GM19372 (cell line): ENCODE results near the gene EVI2B.
"Not testable (repeated sequence)": the region's sequence is repeated elsewhere in the genome, so short reads cannot be mapped to it uniquely, and the experiment has no call there.

Experiments
- ATAC-seq: cut with Tn5 transposase; IDR thresholded peaks from one replicate; pipeline ENCODE4 v1.9.1; 2021; ENCODE audit warnings: mild to moderate bottlenecking, low read depth, moderate library complexity; ENCODE audit not compliant: unreplicated experiment

Gene EVI2B

DNA sequence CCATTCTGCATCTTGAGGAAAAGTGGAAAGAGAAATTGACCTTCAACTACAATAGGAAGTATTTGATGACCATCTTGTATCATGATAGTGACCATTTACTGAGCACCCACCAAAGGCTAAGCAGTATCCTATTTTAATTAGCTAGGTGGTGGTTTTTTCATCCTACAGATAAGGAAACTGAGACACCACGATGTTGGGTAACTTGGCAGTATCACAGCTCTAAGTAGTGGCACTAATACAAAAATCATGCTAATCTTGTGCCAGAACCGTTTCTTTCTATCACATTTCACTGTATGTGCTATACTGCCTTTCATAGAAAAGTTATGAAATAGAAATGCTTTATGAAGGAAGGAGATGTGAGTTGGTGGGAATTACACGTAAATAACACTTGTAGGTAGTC is 2.3 kb downstream of the EVI2B start:
- no peak for ATAC-seq

DNA sequence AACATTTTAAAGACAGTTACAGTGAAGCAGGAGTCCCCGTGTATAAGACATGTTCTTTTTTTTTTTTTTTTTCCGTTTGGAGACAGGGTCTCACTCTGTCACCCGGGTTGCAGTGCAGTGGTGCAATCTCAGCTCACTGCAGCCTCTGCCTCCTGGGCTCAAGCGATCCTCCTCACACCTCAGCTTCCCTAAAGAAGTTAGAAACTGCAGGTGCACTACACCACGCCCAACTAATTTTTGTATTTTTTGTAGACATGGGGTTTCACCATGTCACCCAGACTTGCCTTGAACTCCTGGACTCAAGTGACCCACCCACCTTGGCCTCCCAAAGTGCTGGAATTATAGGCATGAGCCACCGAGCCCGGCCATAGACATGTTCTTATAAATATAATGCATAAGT is 3.0 kb downstream of the EVI2B start:
- no peak for ATAC-seq

DNA sequence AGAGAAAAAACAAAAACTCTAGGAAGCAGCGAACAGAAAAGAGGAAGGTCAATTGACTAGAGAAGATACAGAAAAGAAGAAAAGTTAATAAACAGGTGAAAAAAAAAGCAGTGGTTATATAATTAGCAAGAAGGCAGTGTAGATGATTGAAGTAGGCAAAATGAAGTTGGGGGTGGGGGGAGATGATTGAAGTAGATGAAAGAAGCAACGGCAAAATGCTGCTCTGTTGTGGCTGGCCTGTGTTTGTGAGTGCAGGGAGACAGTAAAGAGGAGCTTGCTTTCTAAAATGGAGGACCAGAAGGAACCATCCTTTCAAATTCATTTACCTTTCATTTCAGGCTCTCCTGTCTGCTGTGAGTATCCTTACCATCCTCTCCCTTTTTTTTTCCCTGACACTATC is 3.6 kb downstream of the EVI2B start:
- no peak for ATAC-seq

DNA sequence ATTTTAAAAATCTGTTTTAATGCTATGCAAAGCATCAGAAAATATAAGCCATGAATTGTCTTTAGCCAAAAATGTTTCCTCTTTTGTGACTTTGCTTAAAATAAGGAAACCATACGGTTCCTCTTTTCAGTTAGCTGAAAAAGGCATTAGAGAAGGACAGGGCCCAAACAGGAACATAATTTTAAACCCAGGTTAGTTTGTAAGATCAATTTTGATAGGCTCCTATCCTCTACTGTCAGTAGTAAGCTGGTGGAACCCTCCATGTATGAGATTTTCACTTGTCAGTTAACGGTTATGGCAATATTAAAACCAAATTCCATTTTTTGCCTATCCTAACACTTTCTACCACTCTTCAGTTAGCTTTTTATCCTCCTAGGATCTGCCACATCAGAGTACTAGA is 4.3 kb downstream of the EVI2B start:
- ATAC-seq: no peak

DNA sequence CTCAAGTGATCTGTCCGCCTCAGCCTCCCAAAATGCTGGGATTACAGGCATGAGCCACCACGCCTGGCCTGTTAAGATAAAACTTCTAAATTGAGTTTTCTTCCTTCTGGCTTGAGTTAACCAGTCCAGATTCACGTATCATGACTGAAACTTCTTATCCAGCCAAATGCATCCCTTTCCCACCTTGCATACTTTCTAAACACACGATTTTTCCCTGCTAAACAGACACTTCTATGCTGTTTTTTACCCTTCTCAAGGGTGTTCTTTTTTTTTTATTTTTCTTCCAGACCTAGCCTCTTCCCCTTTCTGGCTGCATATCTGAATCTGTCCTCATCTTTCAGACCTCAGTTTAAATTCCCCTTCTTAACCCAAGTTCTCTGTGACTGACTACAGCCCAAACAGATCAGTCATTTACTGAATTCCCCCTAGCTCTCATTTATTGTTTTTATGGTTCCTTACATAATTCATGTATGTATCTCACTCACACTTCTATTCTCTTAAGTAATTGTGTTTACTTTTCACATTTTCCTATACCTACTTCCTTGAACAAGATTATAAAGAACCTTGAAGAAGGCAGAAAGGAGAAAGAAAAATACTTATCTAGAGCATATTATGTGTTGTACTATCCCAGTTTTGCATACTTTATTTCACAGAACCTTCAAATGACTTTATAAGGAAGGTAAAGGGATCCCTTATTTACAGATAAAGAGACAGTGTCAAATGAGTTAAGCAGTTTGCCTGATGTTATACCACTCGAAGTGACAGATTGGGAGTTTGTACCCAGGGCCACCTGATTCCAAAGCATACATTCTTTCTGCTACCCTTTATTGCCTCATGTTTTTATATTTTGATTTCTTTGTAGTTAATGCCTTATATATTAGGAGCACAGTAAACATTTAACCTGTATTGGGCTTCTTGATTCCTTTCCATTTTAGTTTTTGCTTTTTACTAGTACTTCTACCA is 5.2 kb downstream of the EVI2B start:
- ATAC-seq: no peak

DNA sequence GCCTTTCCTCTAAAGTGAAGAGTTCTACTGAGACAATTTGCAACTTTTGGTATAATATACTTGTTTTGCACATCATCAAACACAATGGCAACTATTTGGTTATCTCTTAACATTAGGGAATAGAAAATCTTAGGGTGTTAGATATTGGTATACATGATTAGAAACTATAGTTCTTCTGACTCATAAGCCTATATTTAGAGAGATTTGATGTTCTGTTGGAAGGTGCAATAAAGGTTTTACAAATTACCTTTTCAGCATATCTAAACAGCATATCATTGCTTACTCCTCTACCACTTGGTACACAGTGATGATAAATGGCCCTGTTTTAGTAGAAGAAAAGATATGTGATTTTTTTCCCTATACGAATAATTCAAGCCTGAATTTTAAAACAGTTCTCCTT is 6.2 kb downstream of the EVI2B start:
- no peak for ATAC-seq

DNA sequence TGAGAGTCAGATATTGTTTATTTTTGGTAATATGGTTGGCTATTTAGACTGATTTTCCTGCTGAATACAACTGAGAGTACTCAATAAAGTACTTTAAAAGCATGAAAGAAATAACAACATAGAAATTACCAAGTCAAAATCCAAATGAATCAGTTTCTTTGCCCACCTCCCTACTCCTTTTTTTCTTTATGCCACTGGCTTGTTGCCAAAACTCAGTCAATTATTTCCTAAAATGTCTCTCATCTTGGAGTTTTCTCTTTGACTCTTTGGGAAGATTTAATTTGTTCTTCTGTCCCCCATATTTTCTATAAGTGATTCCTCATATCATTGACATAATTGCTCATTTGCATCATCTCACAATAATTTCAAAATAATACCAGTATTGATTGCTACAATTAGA is 14.2 kb downstream of the EVI2B start:
- ATAC-seq: no peak

DNA sequence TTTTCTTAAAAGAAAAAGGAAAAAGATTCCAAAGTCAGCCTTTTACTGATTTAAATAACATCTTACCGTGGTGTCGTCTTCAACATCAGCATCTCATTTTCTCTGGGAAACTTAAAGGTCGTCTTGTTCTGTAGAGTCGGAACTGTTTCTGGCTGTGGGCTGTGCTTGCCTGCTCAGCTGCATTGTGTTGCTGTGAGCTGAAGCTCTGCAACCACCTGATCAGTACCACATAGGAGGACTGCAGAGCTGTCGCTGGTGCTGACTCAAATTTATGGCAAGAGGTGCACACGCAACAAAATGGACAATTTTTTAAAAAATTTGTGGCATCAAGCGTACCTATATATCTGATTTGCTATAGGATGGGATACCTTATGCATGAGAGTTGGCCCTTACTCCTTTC is 16.8 kb downstream of the EVI2B start, which contains the start of gene OMG:
TSS of gene OMG (minus strand) at position 150 of the 400 bp plus-strand sequence. CDS start 908 bp downstream, outside the sequence.
- no peak for ATAC-seq

DNA sequence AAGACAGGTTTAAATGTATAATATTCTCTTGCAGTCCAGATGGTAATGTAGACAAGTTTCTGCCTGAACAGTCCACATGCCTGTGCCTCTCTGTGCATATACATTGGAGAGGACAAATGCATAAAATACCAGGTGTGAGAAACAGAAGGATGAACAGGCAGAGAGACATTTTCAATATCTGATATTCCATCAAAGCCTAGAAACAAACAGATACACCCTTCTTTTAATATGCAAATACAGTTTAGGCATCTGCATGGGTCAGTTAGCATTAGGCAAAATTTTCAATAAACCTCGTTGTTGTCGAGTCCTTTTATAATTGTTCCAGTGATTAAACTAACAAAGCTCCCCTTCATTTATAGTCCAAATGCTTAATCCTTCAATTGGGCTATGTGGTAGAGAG is 17.7 kb downstream of the EVI2B start:
- no peak for ATAC-seq

DNA sequence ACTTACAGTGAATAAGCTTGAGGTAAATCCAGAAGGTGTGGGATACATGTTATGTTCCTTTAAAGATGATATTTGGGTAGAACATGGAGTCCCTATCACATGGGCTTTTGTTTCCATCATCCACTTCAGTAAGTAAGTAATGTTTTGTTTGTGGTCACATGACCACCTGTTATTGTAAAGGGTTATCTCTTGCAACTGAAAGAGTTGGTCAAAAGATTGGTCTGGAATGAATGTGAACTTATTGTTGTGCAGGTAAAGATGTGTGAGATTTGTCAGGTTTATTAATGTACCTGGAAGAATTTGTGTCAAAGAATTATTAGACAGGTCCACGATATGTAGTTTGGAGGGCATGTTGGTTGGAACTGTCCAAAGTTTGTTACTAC is 18.4 kb downstream of the EVI2B start:
- no peak for ATAC-seq

DNA sequence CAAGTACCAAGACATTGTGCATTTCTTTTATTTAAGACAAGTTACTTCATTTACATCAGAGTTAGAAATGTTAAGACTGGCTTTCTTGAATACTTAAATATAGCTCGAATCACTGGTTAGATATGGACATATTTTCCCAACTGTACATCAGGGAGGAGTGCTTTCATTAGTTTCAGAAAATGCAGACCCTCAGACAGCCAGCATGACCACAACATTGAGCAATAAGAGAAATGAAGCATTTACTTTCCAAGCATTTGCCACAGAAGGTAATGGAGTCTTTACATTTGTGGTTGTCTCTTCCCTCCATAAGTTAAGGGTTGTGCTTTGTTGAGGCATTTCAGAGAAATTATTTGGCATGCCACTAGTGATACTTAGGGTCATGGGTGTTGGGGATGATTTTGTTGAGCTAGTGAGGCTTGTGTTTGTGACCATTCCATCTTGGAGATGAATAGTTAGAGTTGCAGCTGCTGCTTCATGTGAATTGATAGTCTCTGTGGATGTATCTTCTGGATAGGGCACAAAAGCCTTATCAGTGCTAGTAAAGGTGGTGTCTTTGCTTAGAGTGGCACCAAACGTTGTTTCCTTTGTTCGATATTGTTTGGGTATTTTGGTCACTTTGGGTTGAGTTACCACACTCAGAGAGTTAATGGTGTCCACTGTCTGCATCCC is 18.9 kb downstream of the EVI2B start:
- no peak for ATAC-seq

DNA sequence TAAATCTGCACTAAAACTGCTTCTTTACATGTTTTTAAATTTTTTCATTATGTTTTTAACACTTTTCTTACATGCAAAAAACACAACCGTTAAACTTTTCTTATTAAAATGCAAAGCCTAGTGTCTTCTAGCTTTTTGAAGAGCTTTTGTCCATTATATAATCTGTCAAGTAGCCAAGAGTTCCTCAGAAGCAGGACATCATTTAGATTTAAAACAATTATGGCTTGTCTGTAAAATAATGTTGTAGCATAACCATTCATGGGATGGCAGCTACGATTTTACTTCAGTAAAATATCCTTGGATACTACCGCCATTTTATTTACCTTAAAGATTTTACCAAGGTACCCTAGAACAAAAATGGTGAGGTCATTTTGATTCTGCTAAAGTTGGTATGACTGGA is 19.6 kb downstream of the EVI2B start:
- ATAC-seq: no peak

DNA sequence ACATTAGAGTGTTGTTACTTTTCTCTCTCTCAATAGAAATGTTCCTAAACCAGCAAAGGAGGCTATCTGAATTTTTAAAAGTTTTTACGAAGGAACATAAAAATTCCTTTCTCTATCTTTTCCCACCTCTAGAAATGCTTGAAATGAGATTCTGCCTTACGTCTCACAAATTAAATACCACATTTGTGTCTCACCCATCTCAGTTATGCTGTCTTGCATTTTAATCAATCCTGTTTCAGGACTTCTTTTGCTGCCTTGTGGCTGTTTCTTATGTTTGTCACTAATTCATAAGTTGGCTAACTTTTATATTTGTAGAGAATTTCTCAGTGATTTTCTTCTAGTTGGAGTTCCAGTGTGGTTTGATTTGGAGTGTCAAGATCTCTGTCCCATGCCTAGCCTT is 20.3 kb downstream of the EVI2B start:
- no peak for ATAC-seq

DNA sequence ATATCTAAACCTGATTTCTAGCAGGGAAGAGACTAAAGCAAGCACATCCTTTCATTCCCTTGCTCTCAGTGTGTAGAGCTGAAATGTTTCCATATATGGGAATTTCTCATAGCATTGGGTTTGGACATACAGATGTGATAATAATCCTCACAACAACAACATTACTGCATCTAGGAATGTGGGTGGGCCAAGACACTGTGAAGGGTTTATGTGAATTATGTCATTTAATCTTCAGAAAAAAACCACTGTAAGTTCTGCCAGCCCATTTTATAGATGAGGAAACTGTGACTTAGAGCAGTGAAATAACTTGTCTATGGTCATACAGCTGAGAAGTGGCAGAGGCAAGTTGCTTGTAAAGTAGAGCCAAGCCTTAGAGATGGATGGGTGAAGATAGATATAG is 22.0 kb downstream of the EVI2B start:
- ATAC-seq: no peak

DNA sequence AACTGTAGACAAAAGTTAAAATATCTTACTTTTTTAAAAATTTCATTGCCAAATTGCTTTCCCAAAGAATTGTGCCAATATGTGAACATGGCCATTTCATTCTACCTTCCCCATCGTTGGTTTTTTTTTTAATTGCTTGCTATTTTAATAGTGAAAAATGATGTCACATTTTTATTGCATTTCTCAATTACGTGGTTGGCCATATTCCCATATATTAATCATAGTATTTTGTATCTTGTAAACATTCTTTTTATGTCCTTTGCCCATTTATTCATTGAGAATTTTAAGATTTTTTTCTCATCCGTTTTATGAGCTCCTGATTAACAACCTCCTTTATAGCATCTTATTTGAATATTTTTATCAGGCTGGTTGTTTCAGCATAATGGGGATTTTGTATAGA is 24.1 kb downstream of the EVI2B start:
- ATAC-seq: no peak

DNA sequence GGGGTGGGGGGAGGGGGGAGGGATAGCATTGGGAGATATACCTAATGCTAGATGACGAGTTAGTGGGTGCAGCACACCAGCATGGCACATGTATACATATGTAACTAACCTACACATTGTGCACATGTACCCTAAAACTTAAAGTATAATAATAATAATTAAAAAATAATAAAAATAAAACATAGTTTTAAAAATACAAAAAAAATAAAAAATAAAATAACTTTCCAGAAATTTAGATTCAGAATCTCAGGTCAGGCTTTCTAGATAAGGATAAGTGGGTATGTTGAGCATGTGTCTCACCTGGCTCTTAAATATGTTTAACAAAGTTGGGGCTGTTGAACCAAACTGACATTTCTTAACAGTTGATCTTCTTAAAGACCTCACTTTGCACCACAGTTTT is 25.9 kb downstream of the EVI2B start:
- ATAC-seq: not testable (repeated sequence)

DNA sequence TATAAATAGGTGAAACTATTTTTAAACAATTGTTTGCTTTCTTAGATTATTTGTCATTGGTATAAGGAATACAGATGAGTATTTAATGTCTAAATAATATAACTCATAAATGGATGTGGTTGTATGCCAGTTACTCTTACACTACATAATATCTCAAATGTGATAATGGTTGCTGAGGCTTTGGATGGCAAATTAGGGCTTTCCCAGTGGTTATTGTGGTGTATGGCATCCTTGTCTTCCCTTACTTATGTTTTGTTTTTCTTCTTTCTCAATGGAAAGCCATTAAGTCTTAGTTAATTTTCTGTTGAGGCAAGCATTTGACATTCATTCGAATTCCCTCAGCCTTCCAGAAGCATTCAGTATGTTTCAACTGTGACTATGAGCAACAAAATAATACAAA is 27.3 kb downstream of the EVI2B start:
- ATAC-seq: no peak

DNA sequence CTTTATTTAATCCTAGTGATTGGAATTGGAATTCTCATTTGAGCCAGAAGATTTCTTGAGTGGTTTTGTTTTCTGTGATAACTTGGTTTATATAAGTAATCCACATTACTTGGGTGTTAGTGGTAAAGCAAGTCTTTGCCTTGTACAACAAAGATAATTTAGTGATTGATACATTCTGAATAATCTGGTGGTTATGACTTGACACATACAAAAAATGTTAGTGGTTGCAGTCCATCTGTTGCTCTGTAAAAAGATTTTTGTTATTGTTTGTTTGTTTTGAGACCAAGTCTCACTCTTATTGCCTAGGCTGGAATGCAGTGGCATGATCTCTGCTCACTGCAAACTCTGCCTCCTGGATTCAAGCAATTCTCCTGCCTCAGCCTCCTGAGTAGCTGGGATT is 30.0 kb downstream of the EVI2B start:
- ATAC-seq: no peak

DNA sequence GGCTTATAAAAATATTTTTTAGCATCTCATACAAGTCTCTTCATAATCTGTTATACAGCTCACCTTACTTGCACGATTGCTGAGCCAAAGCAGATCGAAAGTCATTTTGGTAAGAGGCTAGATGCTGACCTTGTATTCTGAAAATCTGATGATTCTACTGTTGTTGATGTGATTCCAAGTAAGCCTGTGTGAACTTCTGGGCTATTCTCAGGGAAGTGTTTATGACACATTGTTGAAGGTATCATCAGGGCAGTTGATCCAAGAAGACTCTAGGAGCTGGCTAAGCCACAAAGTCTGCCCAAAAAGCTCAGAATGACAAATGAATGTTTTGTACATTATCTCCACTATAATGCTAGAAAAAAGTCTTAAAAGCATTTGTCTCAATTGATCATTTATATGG is 32.8 kb downstream of the EVI2B start:
- no peak for ATAC-seq

DNA sequence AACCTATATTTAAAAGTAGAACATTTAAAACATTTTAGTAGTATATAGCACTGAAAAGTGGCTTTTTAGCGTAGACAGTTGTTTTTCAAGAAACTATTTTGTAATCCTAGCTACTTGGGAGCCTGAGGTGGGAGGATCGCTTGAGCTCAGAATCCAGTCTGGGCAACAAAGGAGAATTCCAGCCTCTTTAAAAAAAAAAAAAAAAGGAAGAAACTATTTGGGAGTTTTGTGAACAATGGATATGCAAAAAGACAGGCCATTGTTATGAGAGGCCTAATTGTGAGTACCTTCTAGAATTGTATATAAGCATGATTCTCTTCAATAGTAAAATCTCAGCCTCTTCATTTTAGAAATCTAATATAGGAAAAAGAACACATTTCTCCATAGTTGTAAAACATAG is 34.5 kb downstream of the EVI2B start:
- no peak for ATAC-seq

DNA sequence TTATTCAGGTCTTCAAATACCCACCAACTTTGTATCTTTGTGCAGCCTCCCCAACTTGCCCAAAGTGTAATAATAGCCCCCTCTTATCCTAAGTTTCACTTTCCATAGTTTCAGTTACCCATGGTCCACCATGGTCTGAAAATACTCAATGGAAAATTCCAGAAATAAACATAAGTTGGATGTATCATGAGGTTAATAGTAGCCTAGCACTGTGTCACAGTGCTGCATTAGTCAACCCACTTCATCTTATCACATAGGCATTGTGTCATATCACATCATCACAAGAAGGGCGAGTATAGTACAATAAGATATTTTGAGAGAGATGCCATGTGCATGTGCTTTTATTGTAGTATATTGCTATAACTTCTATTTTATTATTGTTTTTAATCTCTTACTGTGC is 38.7 kb downstream of the EVI2B start:
- ATAC-seq: no peak

DNA sequence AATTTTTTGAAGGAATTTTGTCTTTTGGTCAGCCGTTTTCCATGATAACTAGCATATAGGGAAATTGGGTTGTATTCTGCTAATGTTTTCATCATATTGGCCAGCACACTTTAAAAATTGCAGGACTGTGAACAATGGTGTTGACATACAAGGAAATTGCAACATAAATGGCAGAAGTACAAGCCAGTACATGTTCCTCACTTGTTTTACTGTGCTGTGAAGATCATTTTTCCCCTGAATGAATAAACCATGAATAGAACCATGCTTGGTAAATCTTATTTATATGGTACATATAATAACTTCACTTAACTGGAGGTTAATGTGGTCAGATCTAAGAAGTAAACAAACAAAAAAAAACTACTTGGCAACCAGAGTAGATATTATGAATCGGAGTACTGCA is 39.6 kb downstream of the EVI2B start:
- no peak for ATAC-seq
